Glomerular visceral epithelial cell (primary cell): ENCODE results near the gene ADPRH.
"Not testable (repeated sequence)": the region's sequence is repeated elsewhere in the genome, so short reads cannot be mapped to it uniquely, and the experiment has no call there.

Experiments used
- DNase-seq: peaks from one replicate; pipeline ENCODE4 v3.0.0-alpha.2; 2016; ENCODE audit errors: extremely low spot score

Gene ADPRH

DNA sequence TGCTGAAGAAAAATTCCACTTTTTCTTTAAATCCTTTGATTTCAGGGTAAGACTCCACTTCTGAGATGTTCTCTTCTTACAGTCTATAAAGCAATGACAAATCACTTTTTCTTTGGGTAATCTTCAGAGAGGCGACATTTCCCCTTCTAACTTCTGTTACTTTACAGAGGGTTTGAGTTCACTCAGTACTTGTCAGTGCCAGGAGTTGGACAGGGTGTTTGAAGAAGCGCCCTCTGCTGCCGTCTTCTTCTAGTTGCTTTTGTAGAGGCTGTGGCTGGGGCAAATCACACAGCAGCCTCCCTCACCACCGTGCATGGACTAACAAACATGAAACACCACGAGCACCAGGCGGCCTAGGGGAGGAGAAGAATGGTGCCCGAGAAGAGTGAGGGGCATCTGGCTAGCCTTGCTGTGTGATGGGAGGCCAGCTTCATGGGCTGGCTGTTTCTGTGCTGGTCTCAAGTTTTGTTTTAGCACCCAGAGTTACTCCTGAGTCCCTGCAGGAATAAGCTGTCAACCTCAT lies 19.8 kb upstream of the ADPRH start, which contains the start of gene CD80:
TSS of gene CD80 (minus strand) at position 174 of the 523 bp plus-strand sequence. CDS start 1,886 bp downstream, outside the sequence.
- DNase-seq: peak; percentile 54

DNA sequence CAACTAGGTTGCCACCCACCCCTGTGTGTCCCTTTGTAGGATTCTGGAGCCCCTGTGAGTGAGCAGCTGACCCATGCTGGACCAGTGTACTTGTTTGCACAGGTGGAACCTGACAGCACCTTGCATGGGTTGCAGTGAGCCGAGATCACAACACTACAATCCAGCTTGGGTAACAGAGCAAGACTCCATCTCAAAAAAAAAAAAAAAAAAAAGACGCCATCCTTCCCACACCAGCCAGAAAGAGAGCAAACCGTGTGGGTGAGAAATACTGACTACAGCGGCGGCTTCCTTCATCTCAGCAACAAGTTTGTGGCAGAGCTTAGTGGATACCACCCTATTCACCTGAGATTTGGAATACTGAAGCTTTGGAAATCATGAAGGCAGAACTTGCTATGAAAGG lies 19.1 kb upstream of the ADPRH start:
- DNase-seq: no peak

DNA sequence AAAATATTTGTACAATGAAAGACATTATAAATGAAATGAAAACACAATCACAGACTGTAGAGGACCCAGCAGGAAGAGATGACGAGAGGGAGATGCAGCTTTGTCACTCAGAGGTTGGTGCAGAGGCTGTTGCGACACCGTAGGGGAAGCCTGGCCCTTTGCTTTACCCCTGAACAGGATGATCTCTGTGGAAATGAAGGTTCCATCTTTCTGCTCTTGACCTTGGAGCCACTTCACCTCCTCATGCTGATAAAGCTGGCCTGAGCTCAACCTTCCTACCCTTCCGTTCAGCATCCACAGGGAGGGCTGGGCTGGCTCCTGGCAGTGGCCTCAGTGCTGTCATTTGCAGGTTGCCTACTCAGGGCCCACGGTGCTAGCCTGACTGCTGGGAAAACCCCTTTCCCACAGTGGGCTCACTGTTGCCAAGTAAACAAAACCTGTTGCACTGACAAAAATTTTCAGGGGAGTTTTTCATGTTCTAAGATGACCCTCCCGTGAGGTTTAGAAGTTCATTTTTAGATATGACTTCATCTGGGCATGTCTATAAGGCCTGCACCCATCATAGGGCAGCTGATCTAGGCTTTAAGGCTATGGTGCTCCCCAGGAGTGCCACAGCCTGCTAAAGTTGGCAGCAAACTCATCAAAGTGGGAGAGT lies 16.9 kb upstream of the ADPRH start:
- DNase-seq: peak; percentile 20

GRCh38 chr3:119563334-119563733 lies 16.0 kb upstream of the ADPRH start:
- DNase-seq: not testable (repeated sequence)

DNA sequence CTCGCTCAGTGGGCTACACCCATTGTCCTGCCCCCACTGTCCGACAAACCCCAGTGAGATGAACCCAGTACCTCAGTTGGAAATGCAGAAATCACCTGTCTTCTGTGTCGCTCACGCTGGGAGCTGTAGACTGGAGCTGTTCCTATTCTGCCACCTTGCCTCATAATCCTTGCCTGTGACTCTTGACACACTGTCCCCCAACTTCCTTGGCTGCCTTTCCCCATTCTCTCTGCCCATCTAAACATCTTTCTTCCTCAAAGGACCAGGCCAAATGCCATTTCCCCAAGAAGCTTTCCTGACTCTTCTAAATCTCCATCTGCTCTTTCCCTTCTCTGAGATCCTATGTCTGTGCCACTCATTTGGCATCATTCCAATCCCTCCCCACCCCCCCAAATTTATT lies 10.1 kb upstream of the ADPRH start:
- no peak for DNase-seq

DNA sequence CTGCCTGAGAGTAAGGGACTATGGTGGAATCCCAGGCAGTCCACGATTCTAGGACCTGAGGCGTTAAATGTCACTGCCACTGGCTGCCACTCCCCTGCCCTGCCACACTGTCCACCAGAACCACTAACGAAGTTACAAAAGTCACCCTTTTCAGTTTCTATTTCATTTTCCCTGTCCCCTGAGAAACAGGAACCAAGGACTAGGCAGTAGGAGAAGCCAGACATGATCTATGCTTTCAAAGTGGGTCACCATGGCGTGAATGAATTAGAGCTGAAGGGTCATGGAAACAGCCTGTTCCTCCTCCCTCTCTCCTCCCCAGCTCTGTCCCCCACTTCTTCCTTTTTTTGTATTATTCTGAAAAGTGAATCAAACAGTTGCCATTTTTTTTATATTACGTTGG lies 9.1 kb upstream of the ADPRH start:
- DNase-seq: no peak

GRCh38 chr3:119571230-119571629 lies 8.1 kb upstream of the ADPRH start:
- DNase-seq: no peak

- DNase-seq: no peak
Observed at GRCh38 chr3:119571688-119572087, 7.6 kb upstream of the ADPRH start.

GRCh38 chr3:119575507-119575906 lies 3.8 kb upstream of the ADPRH start:
- DNase-seq: no peak

GRCh38 chr3:119580067-119580760 lies 922 bp downstream of the ADPRH start:
- DNase-seq: no peak

DNA sequence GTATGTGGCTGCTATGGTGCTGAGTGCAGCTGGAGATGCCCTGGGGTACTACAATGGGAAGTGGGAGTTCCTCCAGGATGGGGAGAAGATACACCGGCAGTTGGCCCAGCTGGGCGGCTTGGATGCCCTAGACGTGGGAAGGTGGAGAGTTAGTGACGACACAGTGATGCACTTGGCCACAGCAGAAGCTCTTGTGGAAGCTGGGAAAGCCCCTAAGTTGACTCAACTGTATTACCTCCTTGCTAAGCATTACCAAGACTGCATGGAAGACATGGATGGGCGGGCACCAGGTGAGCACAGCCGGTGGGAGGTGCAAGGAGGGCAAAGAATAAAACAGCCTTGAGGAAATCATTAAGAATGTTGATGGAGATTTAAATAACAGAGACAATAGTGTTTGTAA lies 2.9 kb downstream of the ADPRH start:
- peak; percentile 72 for DNase-seq

DNA sequence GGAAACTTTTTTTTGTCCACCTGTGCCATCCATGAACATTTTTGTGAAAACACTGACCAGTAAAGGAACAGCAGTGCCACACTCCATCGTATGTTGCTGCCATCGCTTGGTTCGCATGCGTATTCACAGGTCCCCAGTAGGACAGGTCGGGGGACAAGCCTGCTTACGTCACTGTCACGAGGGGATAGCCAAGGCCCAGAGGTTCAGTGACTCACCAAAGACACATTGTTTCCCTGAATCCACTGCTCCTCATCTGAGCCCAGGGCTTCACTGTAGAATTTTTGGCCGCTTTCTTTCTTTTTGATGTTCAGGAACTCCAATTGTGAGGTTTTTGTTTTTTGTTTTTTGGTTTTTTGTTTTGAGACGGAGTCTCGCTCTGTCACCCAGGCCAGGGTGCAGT lies 5.9 kb downstream of the ADPRH start:
- no peak for DNase-seq

GRCh38 chr3:119585856-119586570 lies 6.7 kb downstream of the ADPRH start:
- DNase-seq: no peak

DNA sequence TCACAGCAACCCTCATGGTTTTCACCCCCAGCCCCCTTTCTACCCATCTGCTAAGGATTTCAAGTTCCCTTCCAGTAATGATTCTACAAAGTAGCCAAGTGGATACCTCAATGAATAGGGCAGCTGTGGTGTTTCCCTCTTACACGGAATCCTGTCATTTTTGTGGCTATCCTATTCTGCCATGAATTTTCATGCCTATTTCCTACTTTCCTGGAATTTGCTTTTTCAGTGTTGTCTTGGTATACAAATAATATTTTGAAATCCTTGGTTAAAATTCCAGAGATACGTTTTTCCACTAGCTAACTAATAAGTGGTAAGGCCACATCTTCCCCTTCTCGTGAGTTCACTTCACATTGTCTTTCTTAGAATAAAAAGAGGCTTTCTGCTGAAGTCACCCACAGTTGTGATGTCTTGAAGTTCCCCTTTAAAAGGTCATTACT lies 7.5 kb downstream of the ADPRH start:
- no peak for DNase-seq

GRCh38 chr3:119588112-119588511 lies 8.8 kb downstream of the ADPRH start:
- no peak for DNase-seq

DNA sequence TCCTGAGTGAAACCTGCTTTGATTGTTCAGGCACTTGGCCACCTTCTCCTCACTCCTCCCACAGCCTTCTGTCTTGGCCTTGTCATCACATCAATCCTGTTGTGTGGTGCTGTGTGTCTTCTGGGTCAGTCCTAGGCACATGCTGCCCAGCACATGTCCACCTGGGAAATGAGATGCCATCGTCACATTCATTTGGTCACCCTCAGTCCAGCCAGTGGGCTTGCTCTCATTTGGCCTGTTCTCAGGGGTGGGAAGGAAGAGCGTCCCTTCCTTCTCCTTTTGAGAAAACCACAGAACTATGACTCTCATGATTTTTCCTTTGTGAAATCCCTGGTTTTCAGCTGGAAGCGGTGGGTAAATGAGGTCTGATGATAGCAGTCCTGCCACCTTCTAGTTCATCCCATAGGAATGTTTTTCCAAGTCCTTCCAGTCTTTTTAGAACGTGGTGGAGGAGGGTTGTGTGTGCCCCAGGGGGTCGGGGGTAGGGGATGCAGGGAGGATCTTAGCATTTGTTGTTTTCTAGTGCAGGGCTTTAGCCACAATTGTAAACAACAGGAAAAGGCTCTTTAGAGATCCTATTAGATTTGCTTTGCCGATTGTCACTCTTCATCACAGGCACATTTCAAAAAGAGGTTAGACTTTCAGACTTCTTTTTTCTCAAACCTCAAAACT lies 9.9 kb downstream of the ADPRH start:
- DNase-seq: no peak

DNA sequence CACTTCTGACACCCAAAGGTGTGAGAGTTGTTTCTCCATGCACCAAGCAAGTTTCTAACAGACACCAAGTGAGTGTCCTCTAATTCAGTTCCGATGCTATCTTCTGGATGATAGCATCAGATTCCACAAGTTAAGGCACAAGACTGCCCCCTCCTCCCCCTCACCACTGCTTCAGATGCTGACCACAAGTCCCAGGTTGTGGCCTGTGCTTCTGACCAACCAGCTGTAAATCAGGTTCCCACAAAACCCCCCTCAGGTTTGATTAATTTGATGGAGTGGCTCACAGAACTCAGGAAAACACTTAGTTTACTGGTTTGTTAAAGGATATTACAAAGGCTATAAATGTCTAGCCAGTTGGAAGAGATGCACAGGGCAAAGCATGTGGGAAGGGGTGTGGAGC lies 11.4 kb downstream of the ADPRH start:
- DNase-seq: no peak

GRCh38 chr3:119592861-119593260 lies 13.6 kb downstream of the ADPRH start:
- no peak for DNase-seq

DNA sequence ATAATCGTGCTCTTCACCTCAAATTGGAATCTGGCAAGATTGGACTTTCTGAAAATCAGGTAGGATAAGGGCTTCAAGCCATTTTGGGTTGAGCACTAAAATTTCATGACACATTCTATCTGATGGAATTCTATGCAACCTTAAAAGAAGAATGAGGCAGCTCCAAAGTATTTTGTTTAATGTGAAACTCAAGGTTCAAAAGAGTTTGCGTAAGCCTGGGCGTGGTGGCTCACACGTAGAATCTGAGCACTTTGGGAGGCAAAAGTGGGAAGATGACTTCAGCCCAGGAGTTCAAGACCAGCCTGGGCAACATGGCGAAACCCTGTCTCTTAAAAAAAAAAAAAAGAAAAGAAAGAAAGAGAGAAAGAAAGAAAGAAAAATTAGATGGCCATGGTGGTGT lies 14.8 kb downstream of the ADPRH start:
- DNase-seq: no peak

GRCh38 chr3:119594929-119595328 lies 15.6 kb downstream of the ADPRH start:
- DNase-seq: not testable (repeated sequence)

DNA sequence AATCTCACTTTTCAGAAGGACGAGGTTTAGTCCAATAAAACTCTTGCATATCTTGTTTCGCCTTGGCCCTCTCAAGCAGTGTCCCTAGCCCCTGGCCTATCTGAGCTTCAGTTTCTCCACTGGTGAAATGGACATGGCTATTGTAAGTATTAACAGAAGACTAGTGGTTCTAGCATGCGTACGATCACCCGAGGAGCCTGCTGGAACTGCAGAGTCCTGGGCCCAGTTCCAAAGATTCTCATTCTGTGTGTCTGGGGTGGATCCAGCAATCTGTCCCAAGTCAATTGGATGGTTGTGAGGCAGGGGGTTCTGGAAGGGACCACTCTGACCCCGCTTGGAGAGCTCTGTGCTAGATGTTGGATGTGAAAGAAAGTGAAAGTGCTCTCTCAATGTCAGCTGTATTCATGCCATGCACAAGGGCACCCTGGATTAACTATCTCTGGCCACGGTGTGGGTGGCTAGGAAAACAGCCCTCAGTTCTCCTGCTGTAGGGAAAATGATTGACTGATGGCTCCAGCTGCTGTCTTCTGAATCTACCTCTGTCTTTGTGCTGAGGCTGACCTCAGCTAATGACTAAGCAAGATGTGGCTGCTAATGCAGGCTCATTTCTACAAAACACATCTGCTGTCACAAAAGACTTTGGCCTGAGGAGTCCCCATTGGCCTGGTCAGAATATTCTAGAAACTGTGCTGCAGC lies 16.5 kb downstream of the ADPRH start:
- DNase-seq: peak; percentile 53
